CD14-positive monocyte (primary cell): ENCODE data around the gene USP30. TPM values are rescaled to one million over a fixed set of nuclear protein-coding genes. Genes with fewer than 3 reads are reported as not detected.

Experiments
- DNase-seq, 3 donors: peaks; one replicate each; pipeline ENCODE4 v3.0.0-alpha.2; 2011 to 2022
- H2AFZ ChIP-seq: 2 replicates; pipeline ENCODE4 v1.6.0; 2012; ENCODE audit warnings: mild to moderate bottlenecking, low read depth, low read length, inconsistent platforms; ENCODE audit not compliant: insufficient read depth, poor library complexity, severe bottlenecking
- H3K27ac ChIP-seq, 2 donors: 1 replicate in 1 of 2; 2 replicates in 1 of 2; pipeline ENCODE4 v1.5.1; 2012 to 2013; ENCODE audit warnings: low read length in 2 of 2, control low read depth in 1 of 2, inconsistent platforms in 1 of 2, low read depth in 1 of 2, mild to moderate bottlenecking in 1 of 2
- H3K27me3 ChIP-seq, 2 donors: one replicate each; pipeline versions ENCODE4 v1.6.0 to v1.6.1; 2011 to 2013; ENCODE audit warnings: low read length in 2 of 2; ENCODE audit not compliant: control insufficient read depth in 2 of 2, insufficient read depth in 2 of 2
- H3K36me3 ChIP-seq, 2 donors: replicated peaks in 1 of 2; 1 replicate in 1 of 2; 2 replicates in 1 of 2; pipeline versions ENCODE4 v1.5.1 to v1.6.1; 2012 to 2013; ENCODE audit warnings: low read length in 2 of 2, control low read depth in 1 of 2, inconsistent platforms in 1 of 2, mild to moderate bottlenecking in 1 of 2; ENCODE audit not compliant: insufficient read depth in 2 of 2, control insufficient read depth in 1 of 2
- H3K4me1 ChIP-seq, 2 donors: 1 replicate in 1 of 2; 2 replicates in 1 of 2; pipeline versions ENCODE4 v1.5.1 to v1.6.1; 2012 to 2013; ENCODE audit warnings: low read length in 2 of 2, control low read depth in 1 of 2, inconsistent platforms in 1 of 2, mild to moderate bottlenecking in 1 of 2, moderate library complexity in 1 of 2; ENCODE audit not compliant: insufficient read depth in 2 of 2, control insufficient read depth in 1 of 2
- H3K4me2 ChIP-seq: replicated peaks from 2 replicates; pipeline ENCODE3; 2012; ENCODE audit warnings: low read length, moderate library complexity, mild to moderate bottlenecking; ENCODE audit not compliant: poor library complexity, severe bottlenecking; ENCODE audit errors: extremely low read depth
- H3K4me3 ChIP-seq, 3 experiments: fragments of 200-600 bp in 1 of 3; sonication (generic) in 1 of 3; replicated peaks in 1 of 3; 1 replicate in 2 of 3; 2 replicates in 1 of 3; pipeline ENCODE4 v1.5.1; 2011 to 2013; ENCODE audit warnings: low read length in 3 of 3, mild to moderate bottlenecking in 3 of 3, control low read depth in 2 of 3, low read depth in 2 of 3, inconsistent platforms in 1 of 3, moderate library complexity in 1 of 3
- H3K79me2 ChIP-seq: 2 replicates; pipeline ENCODE4 v1.6.0; 2012; ENCODE audit warnings: mild to moderate bottlenecking, control low read depth, inconsistent platforms, low read length, moderate library complexity; ENCODE audit not compliant: insufficient read depth
- H3K9ac ChIP-seq: 2 replicates; pipeline ENCODE4 v1.6.0; 2017; ENCODE audit warnings: low read length, mild to moderate bottlenecking; ENCODE audit not compliant: insufficient read depth, poor library complexity, severe bottlenecking
- H3K9me3 ChIP-seq, 2 donors: replicated peaks in 1 of 2; 1 replicate in 1 of 2; 2 replicates in 1 of 2; pipeline versions ENCODE4 v1.5.1 to v1.6.1; 2012 to 2013; ENCODE audit warnings: low read length in 2 of 2, control low read depth in 1 of 2; ENCODE audit not compliant: control insufficient read depth in 1 of 2, insufficient read depth in 1 of 2
- H4K20me1 ChIP-seq: 2 replicates; pipeline ENCODE4 v1.6.0; 2012; ENCODE audit warnings: mild to moderate bottlenecking, low read length, control low read depth, moderate library complexity; ENCODE audit not compliant: insufficient read depth
- H3K27ac Mint-ChIP-seq, 7 donors: one replicate each; pipeline ENCODE4 v1.8.0; 2020; ENCODE audit warnings: mild to moderate bottlenecking in 7 of 7, mixed read lengths in 7 of 7, moderate library complexity in 6 of 7, inconsistent platforms in 2 of 7
- H3K27me3 Mint-ChIP-seq, 3 donors: one replicate each; pipeline ENCODE4 v1.8.0; 2021 to 2022; ENCODE audit warnings: low read depth in 3 of 3, mild to moderate bottlenecking in 3 of 3, mixed read lengths in 3 of 3, moderate library complexity in 3 of 3, inconsistent platforms in 1 of 3
- H3K36me3 Mint-ChIP-seq, 2 donors: one replicate each; pipeline ENCODE4 v1.8.0; 2020; ENCODE audit warnings: mixed read lengths in 2 of 2, inconsistent platforms in 1 of 2, mild to moderate bottlenecking in 1 of 2
- H3K4me1 Mint-ChIP-seq: one replicate; pipeline ENCODE4 v1.8.0; 2020; ENCODE audit warnings: mild to moderate bottlenecking, mixed read lengths
- H3K4me3 Mint-ChIP-seq, 2 donors: one replicate each; pipeline ENCODE4 v1.8.0; 2020; ENCODE audit warnings: mild to moderate bottlenecking in 2 of 2, mixed read lengths in 2 of 2, moderate library complexity in 1 of 2
- H3K9me3 Mint-ChIP-seq, 7 donors: one replicate each; pipeline ENCODE4 v1.8.0; 2020 to 2022; ENCODE audit warnings: mixed read lengths in 7 of 7, mild to moderate bottlenecking in 6 of 7, moderate library complexity in 6 of 7, inconsistent platforms in 2 of 7
- WGBS: methylation state at CpG from one replicate; pipeline ENCODE4 v1.1.5; 2013; ENCODE audit warnings: missing lambda C conversion rate; ENCODE audit not compliant: insufficient coverage; 5-methylcytosine and 5-hydroxymethylcytosine counted together
- intact Hi-C, 2 donors: fragments of 100-400 bp; cut with micrococcal nuclease; formaldehyde crosslinking; loops; one replicate each; pipeline versions ENCODE4 v1.15.0 to v1.15.1; 2023
- polyA plus RNA-seq, 3 donors: library from polyadenylated mRNA; depleted of rRNA in 1 of 3; unstranded in 2 of 3; stranded (reverse) in 1 of 3; fragments of 300-500 nt in 2 of 3; fragments of >200 nt in 1 of 3; fragmentation: Illumina TruSeq in 2 of 3; gene quantifications; 1 replicate in 2 of 3; 2 replicates in 1 of 3; pipeline ENCODE4 v1.2.3, GENCODE V29; 2012 to 2021
- TF ChIP-seq, protein P1 (sequence below): fragments of 200-600 bp; IDR thresholded peaks from one replicate; pipeline ENCODE4 v1.8.0; 2022; ENCODE audit warnings: antibody characterized with exemption, mild to moderate bottlenecking

The USP30 gene
- polyA plus RNA-seq, 3 donors: 4.5 to 8.2 (median 6.8) TPM

DNA sequence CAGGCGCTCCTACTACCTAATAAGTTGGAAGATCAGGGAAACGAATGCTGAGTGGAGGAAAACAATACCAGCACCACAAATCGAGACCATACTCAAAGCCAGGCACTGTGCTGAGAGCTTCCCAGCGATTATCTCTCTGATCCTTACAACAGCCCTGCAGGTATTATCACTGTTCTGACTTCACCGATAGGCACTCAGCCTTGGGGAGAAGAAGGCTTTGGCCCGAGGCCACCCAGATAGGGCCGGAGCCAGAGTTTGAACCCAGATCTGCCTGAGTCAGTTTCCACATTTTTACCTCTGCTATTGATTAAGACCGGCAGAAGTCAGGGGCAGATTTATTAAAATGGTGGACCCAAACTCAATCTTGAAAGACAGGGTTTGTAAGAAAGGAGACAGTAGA lies 36.4 kb upstream of the USP30 start:
- no peak overlapping the region for H3K4me3 Mint-ChIP-seq
- no peak for DNase-seq
- Histone ChIP-seq H3K9ac (no peak overlapping the region), H3K36me3 (no peaks in the 10 kb centered on the region), H3K4me1 (no peaks in the 10 kb centered on the region), H3K9me3 (no peaks in the 10 kb centered on the region), H3K79me2 (no peaks in the 10 kb centered on the region), H3K4me2 (no peak overlapping the region), H2AFZ (no peak overlapping the region), H3K4me3 (no peak overlapping the region), H4K20me1 (no peaks in the 10 kb centered on the region), H3K27me3 (peaks cover 0 to 9% of the 10 kb centered on the region in 2 donors), H3K27ac (no peak overlapping the region)
- peaks cover 8 to 22% (median 11%) of the 10 kb centered on the region in 3 donors for H3K27me3 Mint-ChIP-seq
- H3K36me3 Mint-ChIP-seq: no peaks in the 10 kb centered on the region
- no peak overlapping the region for H3K27ac Mint-ChIP-seq
- peaks cover 0 to 6% (median 0%) of the 10 kb centered on the region in 7 donors for H3K9me3 Mint-ChIP-seq
- TF ChIP-seq, protein P1, sequence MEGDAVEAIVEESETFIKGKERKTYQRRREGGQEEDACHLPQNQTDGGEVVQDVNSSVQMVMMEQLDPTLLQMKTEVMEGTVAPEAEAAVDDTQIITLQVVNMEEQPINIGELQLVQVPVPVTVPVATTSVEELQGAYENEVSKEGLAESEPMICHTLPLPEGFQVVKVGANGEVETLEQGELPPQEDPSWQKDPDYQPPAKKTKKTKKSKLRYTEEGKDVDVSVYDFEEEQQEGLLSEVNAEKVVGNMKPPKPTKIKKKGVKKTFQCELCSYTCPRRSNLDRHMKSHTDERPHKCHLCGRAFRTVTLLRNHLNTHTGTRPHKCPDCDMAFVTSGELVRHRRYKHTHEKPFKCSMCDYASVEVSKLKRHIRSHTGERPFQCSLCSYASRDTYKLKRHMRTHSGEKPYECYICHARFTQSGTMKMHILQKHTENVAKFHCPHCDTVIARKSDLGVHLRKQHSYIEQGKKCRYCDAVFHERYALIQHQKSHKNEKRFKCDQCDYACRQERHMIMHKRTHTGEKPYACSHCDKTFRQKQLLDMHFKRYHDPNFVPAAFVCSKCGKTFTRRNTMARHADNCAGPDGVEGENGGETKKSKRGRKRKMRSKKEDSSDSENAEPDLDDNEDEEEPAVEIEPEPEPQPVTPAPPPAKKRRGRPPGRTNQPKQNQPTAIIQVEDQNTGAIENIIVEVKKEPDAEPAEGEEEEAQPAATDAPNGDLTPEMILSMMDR: no peak
- intact Hi-C loops: no loop called here
- H3K4me1 Mint-ChIP-seq: peaks cover 2% of the 10 kb centered on the region
- 88% methylated on average over 6 of the region's 8 CpGs for WGBS

DNA sequence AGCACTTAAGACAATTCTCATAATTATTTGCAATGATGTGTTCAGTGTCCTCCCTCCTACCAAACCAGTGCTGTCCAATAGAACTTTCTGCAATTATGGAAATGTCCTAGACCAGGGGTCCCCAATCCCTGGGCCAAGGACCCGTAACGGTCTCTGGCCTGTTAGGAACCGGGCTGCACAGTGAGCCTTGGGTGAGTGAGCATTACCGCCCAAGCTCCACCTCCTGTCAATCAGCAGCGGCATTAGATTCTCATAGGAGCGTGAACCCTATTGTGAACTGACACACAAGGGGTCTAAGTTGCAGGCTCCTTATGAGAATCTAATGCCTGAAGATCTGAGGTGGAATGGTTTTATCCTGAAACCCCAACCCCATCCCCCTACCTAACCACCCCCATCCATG lies 35.4 kb upstream of the USP30 start:
- Mint-ChIP-seq H3K9me3 (peaks cover 0 to 6% (median 0%) of the 10 kb centered on the region in 7 donors), H3K36me3 (no peaks in the 10 kb centered on the region), H3K4me1 (peaks cover 2% of the 10 kb centered on the region), H3K27ac (no peak overlapping the region), H3K4me3 (no peak overlapping the region), H3K27me3 (peaks cover 9 to 18% (median 11%) of the 10 kb centered on the region in 3 donors)
- Histone ChIP-seq H3K9me3 (no peaks in the 10 kb centered on the region), H3K9ac (no peak overlapping the region), H3K4me3 (no peak overlapping the region), H2AFZ (no peak overlapping the region), H3K27ac (no peak overlapping the region), H4K20me1 (no peaks in the 10 kb centered on the region), H3K36me3 (no peaks in the 10 kb centered on the region), H3K4me2 (no peak overlapping the region), H3K79me2 (no peaks in the 10 kb centered on the region), H3K27me3 (peaks cover 0 to 11% of the 10 kb centered on the region in 2 donors), H3K4me1 (no peaks in the 10 kb centered on the region)
- TF ChIP-seq, protein P1: no peak
- intact Hi-C loops: no loop called here
- no peak for DNase-seq
- 93% methylated on average over 5 of the region's 6 CpGs for WGBS
